D721Med (cell line): ENCODE data around the gene ZBTB45.
"Not testable (repeated sequence)": the region's sequence is repeated elsewhere in the genome, so short reads cannot be mapped to it uniquely, and the experiment has no call there.

ENCODE experiments used
- DNase-seq: peaks from one replicate; pipeline ENCODE4 v3.0.0; 2011; ENCODE audit warnings: low spot score; ENCODE audit not compliant: insufficient read length
- FAIRE-seq: peaks from 2 replicates; lab custom pipeline; 2011; peaks lifted over from hg19 to GRCh38; lab: Jason Lieb, UNC
- TF ChIP-seq, protein P1 (sequence below): IDR thresholded peaks from 2 replicates; pipeline ENCODE4 v1.5.1; 2012; ENCODE audit warnings: mild to moderate bottlenecking, control low read depth; ENCODE audit not compliant: insufficient read depth; ENCODE audit errors: missing control alignments

ZBTB45 gene

DNA sequence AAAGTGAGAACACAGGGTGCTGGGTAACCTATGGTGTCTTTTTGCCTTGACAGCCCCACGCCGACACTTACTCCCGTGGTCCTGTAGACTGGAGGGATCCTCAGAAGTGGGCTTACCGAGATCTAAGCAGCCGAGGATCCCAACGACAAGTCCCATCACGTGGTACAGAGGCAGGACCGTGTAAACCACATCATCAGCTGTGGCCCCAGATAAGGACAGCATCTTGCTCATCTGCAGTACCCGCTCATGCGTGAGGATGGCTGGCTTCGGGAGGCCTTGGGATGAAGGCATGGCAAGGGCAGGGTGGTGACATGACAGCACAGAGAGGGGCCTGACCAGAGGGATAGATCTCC, 9.9 kb downstream of the ZBTB45 start:
- DNase-seq (no peak), FAIRE-seq (no peak)
- TF ChIP-seq, protein P1, sequence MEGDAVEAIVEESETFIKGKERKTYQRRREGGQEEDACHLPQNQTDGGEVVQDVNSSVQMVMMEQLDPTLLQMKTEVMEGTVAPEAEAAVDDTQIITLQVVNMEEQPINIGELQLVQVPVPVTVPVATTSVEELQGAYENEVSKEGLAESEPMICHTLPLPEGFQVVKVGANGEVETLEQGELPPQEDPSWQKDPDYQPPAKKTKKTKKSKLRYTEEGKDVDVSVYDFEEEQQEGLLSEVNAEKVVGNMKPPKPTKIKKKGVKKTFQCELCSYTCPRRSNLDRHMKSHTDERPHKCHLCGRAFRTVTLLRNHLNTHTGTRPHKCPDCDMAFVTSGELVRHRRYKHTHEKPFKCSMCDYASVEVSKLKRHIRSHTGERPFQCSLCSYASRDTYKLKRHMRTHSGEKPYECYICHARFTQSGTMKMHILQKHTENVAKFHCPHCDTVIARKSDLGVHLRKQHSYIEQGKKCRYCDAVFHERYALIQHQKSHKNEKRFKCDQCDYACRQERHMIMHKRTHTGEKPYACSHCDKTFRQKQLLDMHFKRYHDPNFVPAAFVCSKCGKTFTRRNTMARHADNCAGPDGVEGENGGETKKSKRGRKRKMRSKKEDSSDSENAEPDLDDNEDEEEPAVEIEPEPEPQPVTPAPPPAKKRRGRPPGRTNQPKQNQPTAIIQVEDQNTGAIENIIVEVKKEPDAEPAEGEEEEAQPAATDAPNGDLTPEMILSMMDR = no peak

DNA sequence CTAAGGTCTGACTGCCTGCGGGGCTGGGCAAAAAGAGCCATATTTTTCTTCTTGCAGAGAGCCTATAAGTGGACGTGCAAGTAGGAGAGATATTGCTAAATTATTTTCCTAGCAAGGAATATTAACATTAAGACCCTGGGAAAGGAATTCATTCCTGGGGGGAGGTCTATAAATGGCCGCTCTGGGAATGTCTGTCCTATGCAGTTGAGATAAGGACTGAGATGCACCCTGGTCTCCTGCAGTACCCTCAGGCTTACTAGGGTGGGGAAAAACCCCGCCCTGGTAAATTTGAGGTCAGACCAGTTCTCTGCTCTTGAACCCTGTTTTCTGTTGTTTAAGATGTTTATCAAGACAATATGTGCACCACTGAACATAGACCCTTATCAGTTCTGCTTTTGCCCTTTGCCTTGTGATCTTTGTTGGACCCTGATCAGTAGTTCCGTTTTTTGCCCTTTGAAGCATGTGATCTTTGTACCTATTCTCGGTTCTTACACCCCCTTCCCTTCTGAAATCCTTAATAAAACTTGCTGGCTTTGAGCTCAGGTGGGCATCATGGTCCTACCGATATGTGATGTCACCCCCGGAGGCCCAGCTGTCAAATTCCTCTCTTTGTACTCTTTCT, 11.9 kb downstream of the ZBTB45 start:
- FAIRE-seq, DNase-seq: not testable (repeated sequence)

DNA sequence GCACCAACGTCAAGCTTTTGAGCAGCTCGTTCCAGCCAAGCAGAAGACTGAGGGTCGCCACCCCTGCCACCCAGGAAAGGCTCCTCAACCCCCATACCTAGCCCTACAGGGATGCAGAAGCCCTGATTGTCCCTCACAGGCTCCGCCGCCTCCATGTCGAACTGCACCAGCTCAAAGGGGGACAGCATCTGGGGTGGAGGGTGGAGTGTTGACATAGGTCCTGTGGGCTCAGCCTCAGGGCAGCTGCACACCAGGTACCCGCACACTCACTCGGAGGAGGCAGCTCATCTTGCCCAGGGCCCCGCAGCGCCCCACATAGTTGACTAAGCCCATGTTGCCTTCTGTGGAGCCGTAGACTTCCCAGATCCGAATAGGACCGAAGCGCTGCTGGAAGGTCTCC, 19.4 kb downstream of the ZBTB45 start:
- FAIRE-seq (no peak), DNase-seq (no peak)
- TF ChIP-seq, protein P1 = no peak

DNA sequence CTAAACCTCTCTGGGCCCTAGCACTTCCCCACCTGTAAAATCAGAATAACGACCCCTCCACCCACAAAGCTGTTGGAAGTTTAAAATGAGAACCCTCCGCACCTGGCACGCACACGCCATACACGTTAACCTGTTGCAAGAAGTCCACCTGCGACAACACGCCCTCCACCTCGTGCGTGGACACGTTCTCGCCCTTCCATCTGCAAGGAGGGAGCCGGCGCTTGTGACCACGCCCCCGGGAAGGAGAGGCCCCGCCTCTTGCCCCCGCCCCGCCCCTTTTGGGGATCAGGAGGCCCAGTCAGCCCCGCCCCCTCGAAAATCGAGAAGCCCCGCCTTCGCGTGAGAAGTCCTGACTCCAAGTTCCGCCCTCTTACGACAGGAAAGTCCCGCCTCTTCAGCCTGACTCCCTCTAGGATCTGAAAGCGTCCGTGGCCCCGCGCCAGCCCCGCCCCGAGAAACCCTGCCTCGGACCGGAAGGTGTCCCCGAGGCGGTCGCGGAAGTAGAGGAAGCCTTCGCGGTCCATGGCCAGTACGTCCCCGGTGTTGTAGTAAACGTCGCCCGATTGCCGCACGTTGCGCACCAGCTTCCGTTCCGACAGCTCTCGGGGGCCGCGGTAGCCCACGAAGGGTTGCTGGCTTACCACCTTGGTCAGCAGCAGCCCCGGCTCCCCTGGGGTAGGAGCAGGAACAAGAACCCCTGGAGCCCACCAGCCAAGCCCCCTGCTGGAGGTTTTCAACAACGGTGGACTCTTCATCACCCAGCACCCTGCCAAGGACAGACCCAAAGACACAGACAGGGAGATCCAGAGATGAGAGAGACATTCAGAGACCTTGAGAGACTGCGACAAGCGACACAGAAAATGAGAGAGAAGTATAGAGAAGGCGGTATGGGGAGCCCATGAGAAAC, 20.3 kb downstream of the ZBTB45 start:
- FAIRE-seq (no peak), DNase-seq (no peak)
- TF ChIP-seq, protein P1 = peak; percentile 18

DNA sequence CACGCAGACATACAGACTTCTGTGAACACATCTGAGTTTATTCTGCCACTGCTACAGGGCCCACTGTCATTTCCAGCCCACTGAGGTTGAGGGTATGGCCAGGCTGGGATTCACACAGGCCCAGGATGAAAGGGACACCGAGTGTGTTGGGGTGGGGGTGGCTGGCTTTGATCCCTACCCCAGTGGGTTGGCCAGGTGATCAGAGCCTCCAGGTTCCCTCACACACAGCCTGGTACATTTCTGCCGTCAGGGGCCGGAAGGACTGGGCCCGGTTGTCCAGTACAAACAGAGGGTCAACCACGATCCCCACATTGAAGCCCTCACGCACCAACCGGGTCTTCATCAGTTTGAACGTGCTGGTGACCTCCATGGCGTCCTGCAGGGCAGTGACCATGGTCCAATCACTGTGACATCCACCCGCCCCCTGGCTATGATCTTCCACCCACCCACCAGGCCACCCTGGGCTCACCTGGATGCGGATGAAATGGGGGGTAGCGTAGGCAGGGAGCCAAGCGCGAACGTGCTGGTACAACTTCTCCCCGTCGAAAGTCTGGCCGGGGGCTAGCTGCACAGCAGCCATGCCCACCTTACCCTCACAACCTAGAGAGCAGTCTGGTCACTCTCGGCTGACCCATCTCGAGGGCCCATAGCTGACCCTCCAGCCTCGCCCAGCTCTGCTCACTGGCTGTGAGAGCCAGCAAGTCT, 21.1 kb downstream of the ZBTB45 start:
- TF ChIP-seq, protein P1 = no peak
- no peak for FAIRE-seq
- no peak for DNase-seq

DNA sequence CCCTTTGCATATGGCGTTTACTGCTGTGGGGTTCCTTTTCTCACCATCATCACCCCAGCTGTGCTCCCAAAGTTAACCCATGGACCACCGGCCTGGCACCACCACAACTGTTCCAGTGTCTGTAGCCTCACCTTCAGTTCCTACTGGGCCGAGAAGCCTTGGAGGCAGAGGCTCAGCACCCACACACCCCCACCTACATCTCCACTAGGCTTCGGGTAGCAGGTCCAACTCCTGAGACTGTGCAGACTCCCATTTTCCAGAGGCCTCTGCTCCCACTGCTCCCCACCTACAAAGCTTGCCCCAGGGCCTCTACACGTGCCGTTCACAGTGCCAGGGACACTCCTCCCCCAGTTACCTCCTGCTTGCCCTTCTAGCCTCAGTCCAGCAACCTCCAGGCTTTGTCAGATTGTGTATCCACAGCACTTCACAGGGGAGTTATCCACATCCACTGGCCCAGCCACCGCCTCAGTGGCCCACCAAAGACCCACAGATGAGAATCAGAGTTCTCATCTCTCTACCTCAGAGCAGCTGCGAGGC, 21.9 kb downstream of the ZBTB45 start:
- no peak for DNase-seq
- no peak for FAIRE-seq
- TF ChIP-seq, protein P1 = no peak

DNA sequence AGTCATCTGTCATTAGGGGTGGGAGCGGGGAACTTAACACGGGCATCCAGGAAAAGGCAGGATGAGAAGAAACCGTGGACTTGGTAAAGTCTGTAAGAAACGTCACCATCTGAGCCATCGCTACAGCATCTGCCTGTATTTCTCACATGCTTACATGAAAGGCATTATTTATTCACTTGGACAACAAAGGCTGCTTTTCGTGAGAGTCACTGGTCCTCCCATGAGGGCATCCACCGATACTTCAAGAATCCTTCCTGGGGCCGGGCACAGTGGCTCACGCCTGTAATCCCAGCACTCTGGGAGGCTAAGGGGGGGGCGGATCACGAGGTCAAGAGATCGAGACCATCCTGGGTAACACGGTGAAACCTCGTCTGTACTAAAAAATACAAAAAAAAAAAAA, 27.3 kb downstream of the ZBTB45 start:
- TF ChIP-seq, protein P1 = no peak
- DNase-seq (no peak), FAIRE-seq (no peak)
